Stomach (tissue), 4 donors: ENCODE results near the gene RDH8.

ENCODE experiments used
- CTCF ChIP-seq, 7 experiments: fragments of 450-650 bp in 4 of 7; fragments of 200-600 bp in 3 of 7; sonication (generic) in 3 of 7; IDR thresholded peaks; one replicate each; pipeline ENCODE4 v1.5.1; 2016 to 2019; ENCODE audit warnings: antibody characterized with exemption in 7 of 7, control low read depth in 2 of 7, mild to moderate bottlenecking in 1 of 7
- POLR2A ChIP-seq, 4 donors: fragments of 450-650 bp; IDR thresholded peaks; one replicate each; pipeline ENCODE4 v1.6.1; 2016; ENCODE audit warnings: antibody characterized with exemption in 4 of 4, control low read depth in 2 of 4, mild to moderate bottlenecking in 1 of 4, moderate library complexity in 1 of 4

DNA sequence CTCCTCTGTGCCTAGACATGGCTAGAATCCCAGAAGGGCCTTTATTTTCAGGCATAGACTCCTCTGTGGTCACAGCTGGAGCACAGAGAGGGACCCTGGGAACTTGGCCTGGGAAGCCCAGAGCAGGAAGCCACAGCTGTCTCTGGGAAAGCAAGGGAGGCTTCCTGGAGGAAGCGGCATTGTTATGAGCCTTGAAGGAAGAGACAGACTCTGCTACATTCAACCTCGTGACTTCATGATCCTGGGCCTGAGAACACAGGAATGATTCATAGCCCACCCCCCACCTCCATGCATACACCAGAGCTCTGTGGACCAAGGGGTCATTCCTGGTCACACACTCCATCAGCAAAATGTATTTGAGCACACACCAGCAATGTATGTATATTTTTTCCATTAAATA, 8.6 kb downstream of the RDH8 start:
- TF ChIP-seq POLR2A (IDR thresholded peaks at IDR 0.05) (no peak), CTCF (IDR thresholded peaks at IDR 0.05) (no peak)
